SK-N-MC (cell line): ENCODE results near the gene TMEM181.
"Not testable (repeated sequence)": the region's sequence is repeated elsewhere in the genome, so short reads cannot be mapped to it uniquely, and the experiment has no call there.

ENCODE experiments used
- DNase-seq: peaks from one replicate; pipeline ENCODE4 v3.0.0-alpha.2; 2011; ENCODE audit warnings: low read depth, low spot score
- H3K27ac ChIP-seq: fragments of 200-600 bp; sonication (generic); 2 replicates; pipeline ENCODE4 v1.5.1; 2016; ENCODE audit warnings: mixed run types
- H3K36me3 ChIP-seq: fragments of 200-600 bp; sonication (generic); 2 replicates; pipeline ENCODE4 v1.6.1; 2017; ENCODE audit warnings: antibody characterized with exemption, low read length, mixed read lengths; ENCODE audit not compliant: insufficient read depth
- H3K4me3 ChIP-seq: fragments of 200-600 bp; sonication (generic); 2 replicates; pipeline ENCODE4 v1.5.1; 2016
- H3K9ac ChIP-seq: fragments of 200-600 bp; sonication (generic); 2 replicates; pipeline ENCODE4 v1.8.0; 2017; ENCODE audit warnings: mixed run types, mixed read lengths; ENCODE audit not compliant: insufficient read length
- H3K9me3 ChIP-seq: fragments of 200-600 bp; sonication (generic); 2 replicates; pipeline ENCODE4 v1.6.1; 2017; ENCODE audit warnings: low read depth, mild to moderate bottlenecking, antibody characterized with exemption, low read length, moderate library complexity, mixed read lengths
- EZH2 ChIP-seq: fragments of 200-600 bp; sonication (generic); IDR thresholded peaks from one replicate; pipeline ENCODE4 v1.6.1; 2017; ENCODE audit warnings: antibody characterized with exemption
- FOXP2 ChIP-seq: optimal IDR thresholded peaks from 2 replicates; pipeline ENCODE3; 2011; ENCODE audit warnings: mild to moderate bottlenecking, moderate library complexity; ENCODE audit not compliant: insufficient read depth; ENCODE audit errors: extremely low read length, control extremely low read depth
- POLR2AphosphoS5 ChIP-seq: IDR thresholded peaks from 2 replicates; pipeline ENCODE4 v1.6.1; 2012; ENCODE audit warnings: mild to moderate bottlenecking, low read depth, low read length, borderline replicate concordance

The TMEM181 gene

DNA sequence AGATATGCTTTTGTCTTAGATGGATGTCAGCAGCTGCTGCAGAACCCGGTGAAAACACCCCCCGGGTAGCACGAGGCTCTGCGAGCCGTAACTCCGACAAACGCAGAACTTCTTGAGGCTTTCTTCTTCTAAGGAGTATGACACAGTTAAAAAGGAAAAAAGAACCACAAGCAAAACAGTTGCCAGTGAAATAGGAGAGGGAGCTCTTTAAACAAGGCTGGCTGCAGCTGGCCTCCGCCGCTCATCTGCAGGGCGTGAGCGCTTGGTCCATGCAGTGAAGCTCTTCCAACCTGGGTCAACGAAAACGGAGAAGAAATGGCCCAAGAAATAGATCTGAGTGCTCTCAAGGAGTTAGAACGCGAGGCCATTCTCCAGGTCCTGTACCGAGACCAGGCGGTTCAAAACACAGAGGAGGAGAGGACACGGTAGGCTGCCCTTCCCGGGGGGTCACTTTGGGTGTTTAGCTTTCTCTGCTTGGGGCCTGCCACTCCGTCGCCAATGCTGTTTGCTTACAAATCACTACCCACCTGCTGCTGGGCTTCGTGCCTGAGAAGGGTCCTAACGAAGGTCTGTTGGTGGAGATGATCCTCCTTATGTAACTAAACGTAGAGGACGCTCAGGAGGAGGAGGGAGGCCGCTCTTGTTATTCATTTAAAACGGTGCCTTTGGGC lies 103.2 kb downstream of the TMEM181 start:
- H3K27ac ChIP-seq: no peak overlapping the region
- DNase-seq: no peak
- H3K9ac ChIP-seq: no peak overlapping the region
- peak overlapping the region; percentile 54 for H3K4me3 ChIP-seq
- TF ChIP-seq EZH2 (no peak), POLR2AphosphoS5 (no peak), FOXP2 (no peak)
- no peaks in the 10 kb centered on the region for H3K9me3 ChIP-seq
- H3K36me3 ChIP-seq: no peaks in the 10 kb centered on the region

- no peaks in the 10 kb centered on the region for H3K9me3 ChIP-seq
- TF ChIP-seq POLR2AphosphoS5 (no peak), FOXP2 (no peak), EZH2 (no peak)
- H3K9ac ChIP-seq: no peak overlapping the region
- no peak overlapping the region for H3K27ac ChIP-seq
- H3K36me3 ChIP-seq: no peaks in the 10 kb centered on the region
- DNase-seq: no peak
- H3K4me3 ChIP-seq: no peak overlapping the region
Measured at GRCh38 chr6:158663625-158664165, 103.8 kb downstream of the TMEM181 start.

- TF ChIP-seq POLR2AphosphoS5: no peak
- no peak for TF ChIP-seq FOXP2
- TF ChIP-seq EZH2: no peak
- Histone ChIP-seq H3K4me3 (no peak overlapping the region), H3K9ac (no peak overlapping the region), H3K9me3 (no peaks in the 10 kb centered on the region), H3K36me3 (no peaks in the 10 kb centered on the region), H3K27ac (no peak overlapping the region)
- no peak for DNase-seq
Measured at GRCh38 chr6:158665332-158665731, 105.4 kb downstream of the TMEM181 start.

DNA sequence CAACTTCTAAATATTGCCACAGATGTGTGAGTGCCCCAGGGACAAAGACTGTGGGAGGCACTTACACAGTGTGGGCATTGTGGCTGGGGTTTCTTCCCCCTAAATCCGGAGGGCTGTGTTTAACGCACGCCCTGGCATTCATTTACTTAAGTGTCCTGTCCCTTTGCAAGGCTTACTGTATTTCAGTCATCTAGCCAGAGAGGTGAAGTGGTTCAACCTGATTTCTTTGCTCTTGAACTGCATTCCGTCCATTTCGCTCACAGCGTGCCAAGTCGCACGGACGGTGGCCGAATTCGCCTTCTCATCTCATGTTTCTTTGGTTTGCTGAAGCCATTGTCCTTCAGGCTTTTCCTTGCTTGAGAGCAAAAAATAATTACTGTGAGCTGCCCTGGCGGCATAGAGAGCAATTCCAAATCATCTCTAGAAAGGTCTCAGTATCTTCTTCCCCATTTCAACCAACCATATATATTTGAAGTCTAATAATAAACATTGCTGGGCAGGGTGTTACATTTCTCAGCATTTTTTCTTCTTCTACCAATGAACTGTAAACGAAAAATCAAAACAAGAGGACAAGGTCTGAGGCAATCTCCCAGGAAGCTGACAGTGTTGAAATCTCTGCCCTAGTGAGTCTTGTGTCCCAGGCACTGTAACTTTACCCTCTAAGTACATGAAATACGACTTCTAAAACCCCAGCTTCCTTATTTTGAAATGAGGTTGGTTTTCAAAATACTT lies 106.9 kb downstream of the TMEM181 start:
- H3K36me3 ChIP-seq: no peaks in the 10 kb centered on the region
- H3K9ac ChIP-seq: no peak overlapping the region
- TF ChIP-seq POLR2AphosphoS5: no peak
- no peak for TF ChIP-seq EZH2
- no peak for TF ChIP-seq FOXP2
- H3K9me3 ChIP-seq: no peaks in the 10 kb centered on the region
- DNase-seq: no peak
- no peak overlapping the region for H3K27ac ChIP-seq
- no peak overlapping the region for H3K4me3 ChIP-seq

- no peaks in the 10 kb centered on the region for H3K9me3 ChIP-seq
- TF ChIP-seq FOXP2 (no peak), POLR2AphosphoS5 (no peak), EZH2 (no peak)
- no peaks in the 10 kb centered on the region for H3K36me3 ChIP-seq
- H3K27ac ChIP-seq: no peak overlapping the region
- no peak for DNase-seq
- H3K9ac ChIP-seq: no peak overlapping the region
- no peak overlapping the region for H3K4me3 ChIP-seq
Measured at GRCh38 chr6:158667360-158667981, 107.6 kb downstream of the TMEM181 start.

- no peak for TF ChIP-seq EZH2
- TF ChIP-seq POLR2AphosphoS5: no peak
- no peak for TF ChIP-seq FOXP2
- Histone ChIP-seq H3K27ac (no peak overlapping the region), H3K9ac (no peak overlapping the region), H3K4me3 (no peak overlapping the region), H3K9me3 (no peaks in the 10 kb centered on the region), H3K36me3 (no peaks in the 10 kb centered on the region)
- DNase-seq: no peak
Measured at GRCh38 chr6:158668707-158669103, 108.8 kb downstream of the TMEM181 start.

DNA sequence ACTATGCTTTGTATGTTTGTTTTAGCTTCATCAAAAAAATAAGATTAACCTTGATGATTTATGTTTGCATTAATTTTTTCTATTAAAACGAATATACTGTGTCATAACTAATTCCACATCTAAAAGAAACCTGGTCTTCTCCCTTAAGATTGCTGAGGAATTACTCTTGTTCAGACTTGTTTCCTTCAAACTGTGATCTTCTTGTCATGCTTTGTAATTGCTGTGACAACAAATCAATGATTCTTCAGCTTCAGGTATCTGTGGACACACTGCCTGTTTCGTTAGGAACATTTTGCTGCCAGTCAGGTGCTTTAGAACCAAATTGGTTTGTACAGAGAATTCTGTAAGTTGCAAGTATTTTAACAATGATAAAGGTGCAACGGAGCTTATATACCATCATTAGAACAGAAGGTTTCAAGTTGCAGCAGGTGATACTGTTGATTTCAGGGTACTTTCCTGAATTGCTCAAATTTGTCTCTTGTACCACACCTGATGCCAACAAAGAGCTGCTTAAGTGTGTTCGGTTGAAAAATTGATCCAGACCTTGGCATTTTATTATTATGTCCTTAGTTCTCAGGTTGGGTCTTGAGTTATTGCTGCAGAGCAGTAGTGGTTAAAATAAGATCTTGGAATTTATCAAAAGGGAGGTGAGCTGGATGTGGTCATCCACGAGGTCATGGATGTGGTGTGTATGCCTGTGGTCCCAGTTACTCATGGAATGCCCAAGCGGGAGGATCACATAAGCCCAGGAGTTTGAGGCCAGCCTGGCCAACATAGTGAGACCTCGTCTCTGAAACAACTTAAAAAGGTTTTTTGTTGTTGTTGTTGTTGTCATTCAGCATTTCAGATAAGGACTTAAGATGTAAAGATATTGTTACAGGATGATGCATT lies 109.5 kb downstream of the TMEM181 start:
- H3K9ac ChIP-seq: no peak overlapping the region
- no peak for DNase-seq
- TF ChIP-seq EZH2 (no peak), POLR2AphosphoS5 (no peak), FOXP2 (no peak)
- no peak overlapping the region for H3K27ac ChIP-seq
- H3K36me3 ChIP-seq: no peaks in the 10 kb centered on the region
- no peaks in the 10 kb centered on the region for H3K9me3 ChIP-seq
- H3K4me3 ChIP-seq: no peak overlapping the region

DNA sequence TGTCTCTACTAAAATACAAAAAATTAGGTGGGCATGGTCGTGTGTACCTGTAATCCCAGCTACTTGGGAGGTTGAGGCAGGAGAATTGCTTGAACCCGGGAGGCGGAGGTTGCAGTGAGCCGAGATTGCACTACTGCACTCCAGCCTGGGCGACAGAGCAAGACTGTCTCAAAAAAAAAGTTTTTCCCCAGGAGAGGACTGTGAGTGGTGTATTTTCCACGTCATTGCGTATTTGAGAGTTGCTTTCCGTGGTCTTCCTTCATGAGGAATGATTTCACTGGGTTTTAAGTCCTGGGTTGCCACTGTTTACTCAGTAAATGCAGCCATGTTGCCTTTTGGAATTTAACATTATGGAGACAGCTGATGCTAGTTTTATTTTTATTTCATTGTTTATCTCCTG lies 112.2 kb downstream of the TMEM181 start:
- H3K36me3 ChIP-seq, DNase-seq, H3K9me3 ChIP-seq, H3K27ac ChIP-seq, H3K4me3 ChIP-seq, H3K9ac ChIP-seq: not testable (repeated sequence)
